Endodermal cell (in vitro differentiated cells): Measurements from ENCODE around the gene EIPR1. TPM values are rescaled to one million over a fixed set of nuclear protein-coding genes. Genes with fewer than 3 reads are reported as not detected.

Source experiments
- DNase-seq: peaks from one replicate; pipeline ENCODE4 v3.0.0-alpha.2; 2017
- H3K27ac ChIP-seq: 2 replicates; pipeline ENCODE4 v1.5.1; 2013; ENCODE audit warnings: mild to moderate bottlenecking, low read depth, low read length, moderate library complexity
- H3K27me3 ChIP-seq: 2 replicates; pipeline ENCODE4 v1.6.1; 2013; ENCODE audit warnings: mild to moderate bottlenecking, low read length, moderate library complexity; ENCODE audit not compliant: insufficient read depth, control insufficient read depth, poor library complexity, severe bottlenecking
- H3K36me3 ChIP-seq: 2 replicates; pipeline ENCODE4 v1.7.0; 2013; ENCODE audit warnings: mild to moderate bottlenecking, low read length, moderate library complexity; ENCODE audit not compliant: control insufficient read depth, insufficient read depth
- H3K4me1 ChIP-seq: one replicate; pipeline ENCODE4 v1.7.0; 2013; ENCODE audit warnings: low read length; ENCODE audit not compliant: control insufficient read depth, insufficient read depth
- H3K4me3 ChIP-seq: 2 replicates; pipeline ENCODE4 v1.5.1; 2013; ENCODE audit warnings: mild to moderate bottlenecking, low read length, moderate library complexity
- H3K9ac ChIP-seq: 2 replicates; pipeline ENCODE4 v1.6.1; 2013; ENCODE audit warnings: mild to moderate bottlenecking, low read length, moderate library complexity; ENCODE audit not compliant: poor library complexity, severe bottlenecking; ENCODE audit errors: extremely low read depth
- H3K9me3 ChIP-seq: 2 replicates; pipeline ENCODE4 v1.6.1; 2013; ENCODE audit warnings: mild to moderate bottlenecking, low read length, moderate library complexity; ENCODE audit not compliant: control insufficient read depth
- H3K27ac Mint-ChIP-seq: 2 replicates; pipeline ENCODE4 v1.8.0; 2020; ENCODE audit warnings: mixed read lengths
- H3K27me3 Mint-ChIP-seq: 2 replicates; pipeline ENCODE4 v1.8.0; 2021; ENCODE audit warnings: mild to moderate bottlenecking, mixed read lengths; ENCODE audit not compliant: insufficient read depth
- H3K36me3 Mint-ChIP-seq: 2 replicates; pipeline ENCODE4 v1.8.0; 2020; ENCODE audit warnings: low read depth, mixed read lengths
- H3K4me1 Mint-ChIP-seq: 2 replicates; pipeline ENCODE4 v1.8.0; 2020; ENCODE audit warnings: mixed read lengths
- H3K4me3 Mint-ChIP-seq: 2 replicates; pipeline ENCODE4 v1.8.0; 2020; ENCODE audit warnings: mild to moderate bottlenecking, moderate library complexity, mixed read lengths
- H3K9me3 Mint-ChIP-seq: 2 replicates; pipeline ENCODE4 v1.8.0; 2020; ENCODE audit warnings: mild to moderate bottlenecking, mixed read lengths
- WGBS, 2 experiments: methylation state at CpG; one replicate each; pipeline versions ENCODE4 v1.1.5 to v1.1.7; 2013; ENCODE audit warnings: missing lambda C conversion rate in 2 of 2, mixed read lengths in 1 of 2; ENCODE audit not compliant: insufficient coverage in 1 of 2, insufficient read length in 1 of 2; 5-methylcytosine and 5-hydroxymethylcytosine counted together
- total RNA-seq, 2 donors: library from RNA; stranded (reverse); fragmentation: NEBNext Ultra II Directional in 1 of 2; extraction: Animal tissue kit (Norgen Biotek cat#: 25700) in 1 of 2; gene quantifications; 2 replicates in 1 of 2; 3 replicates in 1 of 2; pipeline ENCODE4 v1.2.1, GENCODE V29; 2021
- TF ChIP-seq, protein P1 (sequence below): fragments of 200-600 bp; sonication (generic); conservative IDR thresholded peaks from 2 replicates; pipeline ENCODE4 v1.5.0; 2021; ENCODE audit warnings: antibody characterized with exemption, mild to moderate bottlenecking

The EIPR1 gene
- total RNA-seq, 2 donors from 2014 or later: 30.1 to 36.8 TPM

DNA sequence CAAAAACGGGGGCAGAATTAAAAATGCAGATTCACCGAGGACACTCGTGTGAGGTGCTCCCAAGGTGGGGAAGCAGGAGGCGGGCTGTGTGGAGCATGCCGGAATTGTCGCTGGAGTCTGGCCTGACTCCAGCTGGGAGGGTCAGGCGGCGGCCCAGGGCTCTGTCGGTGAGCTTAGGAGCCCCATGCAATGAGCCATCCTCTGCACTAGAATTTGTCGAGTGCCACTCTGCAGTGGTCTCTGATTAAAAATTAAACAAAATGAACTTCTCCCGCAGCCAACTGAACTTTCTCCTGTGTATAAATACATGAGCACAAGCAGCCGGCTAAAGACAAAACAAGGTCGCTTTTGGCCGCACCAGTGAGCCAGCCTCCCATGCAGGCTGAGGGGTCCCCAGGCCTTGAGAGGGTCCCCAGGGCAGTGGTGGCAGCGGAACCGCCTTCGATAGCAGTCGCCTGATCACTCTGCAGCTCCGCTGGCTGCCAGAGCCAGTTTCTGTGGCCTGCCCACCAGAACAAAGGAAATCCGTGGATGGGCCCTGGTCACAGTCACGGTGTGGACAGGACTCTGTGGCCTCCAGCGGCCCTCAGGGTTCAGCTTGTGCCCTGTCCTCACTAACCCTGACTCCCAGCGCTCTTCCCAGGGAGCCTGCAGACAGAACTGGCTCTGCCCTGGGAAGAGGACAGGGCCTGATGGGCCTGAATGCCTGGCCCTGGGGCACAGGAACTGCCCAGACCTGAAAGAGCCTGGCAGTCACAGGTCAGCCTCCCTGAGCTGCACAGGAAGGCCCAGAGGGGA is 201.3 kb downstream of the EIPR1 start:
- H3K36me3 ChIP-seq: peaks cover 7% of the 10 kb centered on the region
- 93 to 95% methylated on average over 17 to 23 of the region's 23 CpGs for WGBS, 2 experiments
- Mint-ChIP-seq H3K27me3 (no peaks in the 10 kb centered on the region), H3K27ac (no peak overlapping the region), H3K4me1 (no peaks in the 10 kb centered on the region), H3K36me3 (peaks cover 21% of the 10 kb centered on the region), H3K9me3 (no peaks in the 10 kb centered on the region), H3K4me3 (no peak overlapping the region)
- H3K27ac ChIP-seq: no peak overlapping the region
- H3K4me1 ChIP-seq: no peaks in the 10 kb centered on the region
- DNase-seq: no peak
- H3K4me3 ChIP-seq: no peak overlapping the region
- TF ChIP-seq, protein P1, sequence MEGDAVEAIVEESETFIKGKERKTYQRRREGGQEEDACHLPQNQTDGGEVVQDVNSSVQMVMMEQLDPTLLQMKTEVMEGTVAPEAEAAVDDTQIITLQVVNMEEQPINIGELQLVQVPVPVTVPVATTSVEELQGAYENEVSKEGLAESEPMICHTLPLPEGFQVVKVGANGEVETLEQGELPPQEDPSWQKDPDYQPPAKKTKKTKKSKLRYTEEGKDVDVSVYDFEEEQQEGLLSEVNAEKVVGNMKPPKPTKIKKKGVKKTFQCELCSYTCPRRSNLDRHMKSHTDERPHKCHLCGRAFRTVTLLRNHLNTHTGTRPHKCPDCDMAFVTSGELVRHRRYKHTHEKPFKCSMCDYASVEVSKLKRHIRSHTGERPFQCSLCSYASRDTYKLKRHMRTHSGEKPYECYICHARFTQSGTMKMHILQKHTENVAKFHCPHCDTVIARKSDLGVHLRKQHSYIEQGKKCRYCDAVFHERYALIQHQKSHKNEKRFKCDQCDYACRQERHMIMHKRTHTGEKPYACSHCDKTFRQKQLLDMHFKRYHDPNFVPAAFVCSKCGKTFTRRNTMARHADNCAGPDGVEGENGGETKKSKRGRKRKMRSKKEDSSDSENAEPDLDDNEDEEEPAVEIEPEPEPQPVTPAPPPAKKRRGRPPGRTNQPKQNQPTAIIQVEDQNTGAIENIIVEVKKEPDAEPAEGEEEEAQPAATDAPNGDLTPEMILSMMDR: no peak
- H3K9ac ChIP-seq: no peak overlapping the region
- H3K27me3 ChIP-seq: no peaks in the 10 kb centered on the region
- H3K9me3 ChIP-seq: no peaks in the 10 kb centered on the region

GRCh38 chr2:3175568-3175955 is 202.1 kb downstream of the EIPR1 start:
- Mint-ChIP-seq H3K9me3 (no peaks in the 10 kb centered on the region), H3K27ac (no peak overlapping the region), H3K4me1 (no peaks in the 10 kb centered on the region), H3K27me3 (no peaks in the 10 kb centered on the region), H3K36me3 (peaks cover 23% of the 10 kb centered on the region), H3K4me3 (no peak overlapping the region)
- H3K36me3 ChIP-seq: peaks cover 7% of the 10 kb centered on the region
- DNase-seq: no peak
- no peaks in the 10 kb centered on the region for H3K9me3 ChIP-seq
- H3K4me3 ChIP-seq: no peak overlapping the region
- H3K4me1 ChIP-seq: no peaks in the 10 kb centered on the region
- 95 to 97% methylated on average over 5 of the region's 5 CpGs for WGBS, 2 experiments
- H3K9ac ChIP-seq: no peak overlapping the region
- TF ChIP-seq, protein P1: no peak
- H3K27ac ChIP-seq: no peak overlapping the region
- no peaks in the 10 kb centered on the region for H3K27me3 ChIP-seq

DNA sequence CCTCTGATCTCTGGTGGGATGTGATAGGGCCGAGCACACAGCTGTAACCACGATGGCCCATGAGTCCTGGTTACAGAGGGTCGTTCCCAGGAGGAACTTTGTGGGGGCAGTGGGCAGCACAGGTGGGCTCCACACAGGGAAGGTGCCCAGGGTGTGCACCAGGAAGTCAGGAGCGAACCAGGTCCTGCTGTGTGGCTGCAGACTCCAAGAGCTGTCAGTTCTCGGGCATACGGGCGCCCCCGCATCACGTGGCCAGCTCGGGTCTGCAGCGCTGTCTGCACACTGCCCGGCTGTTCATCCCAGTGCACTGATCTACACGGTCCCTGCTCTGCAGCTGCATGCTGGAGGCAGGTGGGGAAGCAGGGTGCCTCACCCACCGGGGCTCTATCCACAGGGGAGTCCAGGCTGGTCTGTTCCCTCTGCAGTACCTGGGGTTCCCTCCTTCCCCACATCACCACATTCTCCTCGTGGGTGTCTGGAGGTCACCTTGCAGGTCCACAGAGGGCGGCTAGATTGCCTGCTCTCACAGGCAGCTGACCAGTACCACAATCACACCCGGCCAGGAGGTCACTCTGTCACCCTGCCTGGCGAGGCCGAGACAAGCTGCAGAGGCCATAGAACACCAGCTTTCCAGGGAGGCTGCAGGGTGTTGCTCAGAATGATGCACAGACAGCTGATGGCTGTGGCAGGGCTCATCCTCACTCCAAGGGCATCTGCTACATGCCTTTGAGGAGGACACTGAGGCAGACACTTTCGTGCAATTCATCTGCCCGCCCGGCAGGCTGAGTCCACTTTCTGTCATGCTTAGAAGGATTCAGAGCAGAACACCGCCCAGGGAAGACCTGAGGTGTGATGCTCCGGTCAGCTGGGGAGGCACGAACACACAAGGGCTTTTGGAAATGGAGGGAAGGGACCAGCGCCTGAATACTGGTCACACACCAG is 202.7 kb downstream of the EIPR1 start:
- Histone ChIP-seq H3K27me3 (no peaks in the 10 kb centered on the region), H3K27ac (no peak overlapping the region), H3K9ac (no peak overlapping the region), H3K36me3 (peaks cover 7% of the 10 kb centered on the region), H3K4me1 (no peaks in the 10 kb centered on the region), H3K4me3 (no peak overlapping the region), H3K9me3 (no peaks in the 10 kb centered on the region)
- no peak overlapping the region for H3K27ac Mint-ChIP-seq
- no peaks in the 10 kb centered on the region for H3K27me3 Mint-ChIP-seq
- 89 to 94% methylated on average over 22 to 26 of the region's 26 CpGs for WGBS, 2 experiments
- H3K36me3 Mint-ChIP-seq: peaks cover 23% of the 10 kb centered on the region
- H3K4me1 Mint-ChIP-seq: no peaks in the 10 kb centered on the region
- no peak overlapping the region for H3K4me3 Mint-ChIP-seq
- no peaks in the 10 kb centered on the region for H3K9me3 Mint-ChIP-seq
- TF ChIP-seq, protein P1: no peak
- no peak for DNase-seq
